Stomach (tissue), 9 donors: Measurements from ENCODE around the gene RAB6A. TPM values are rescaled to one million over a fixed set of nuclear protein-coding genes. Genes with fewer than 3 reads are reported as not detected.
A peak's percentile ranks its signal among the peaks of the same experiment; 100 is the strongest.

Experiments used
- DNase-seq, 2 donors: peaks; one replicate each; pipeline versions ENCODE4 v3.0.0 to v3.0.0-alpha.2; 2013 to 2019
- H3K27ac ChIP-seq, 5 donors: fragments of 200-600 bp in 4 of 5; sonication (generic) in 4 of 5; one replicate each; pipeline ENCODE4 v1.5.1; 2013 to 2019; ENCODE audit warnings: mild to moderate bottlenecking in 1 of 5, moderate library complexity in 1 of 5
- H3K27me3 ChIP-seq, 3 donors: fragments of 200-600 bp; sonication (generic); one replicate each; pipeline ENCODE4 v1.5.1; 2017 to 2019; ENCODE audit warnings: mixed run types in 1 of 3
- H3K36me3 ChIP-seq, 4 donors: fragments of 200-600 bp; sonication (generic); 1 replicate in 3 of 4; 2 replicates in 1 of 4; pipeline ENCODE4 v1.5.1; 2016 to 2019
- H3K4me1 ChIP-seq, 4 donors: fragments of 200-600 bp; sonication (generic); one replicate each; pipeline ENCODE4 v1.5.1; 2016 to 2019
- H3K4me3 ChIP-seq, 4 donors: fragments of 200-600 bp; sonication (generic) in 3 of 4; one replicate each; pipeline ENCODE4 v1.5.1; 2016 to 2019; ENCODE audit warnings: mild to moderate bottlenecking in 1 of 4
- H3K9me3 ChIP-seq, 4 donors: fragments of 200-600 bp; sonication (generic); one replicate each; pipeline ENCODE4 v1.5.1; 2016 to 2019
- CTCF ChIP-seq, 7 experiments: fragments of 450-650 bp in 4 of 7; fragments of 200-600 bp in 3 of 7; sonication (generic) in 3 of 7; IDR thresholded peaks; one replicate each; pipeline ENCODE4 v1.5.1; 2016 to 2019; ENCODE audit warnings: antibody characterized with exemption in 7 of 7, control low read depth in 2 of 7, mild to moderate bottlenecking in 1 of 7
- EP300 ChIP-seq: sonication (generic); formaldehyde crosslinking; IDR thresholded peaks from one replicate; pipeline ENCODE4 v1.6.1; 2017; ENCODE audit warnings: antibody characterized with exemption
- POLR2A ChIP-seq, 4 donors: fragments of 450-650 bp; IDR thresholded peaks; one replicate each; pipeline ENCODE4 v1.6.1; 2016; ENCODE audit warnings: antibody characterized with exemption in 4 of 4, control low read depth in 2 of 4, mild to moderate bottlenecking in 1 of 4, moderate library complexity in 1 of 4
- POLR2AphosphoS5 ChIP-seq, 3 donors: sonication (generic); formaldehyde crosslinking; IDR thresholded peaks; one replicate each; pipeline ENCODE4 v1.6.1; 2016; ENCODE audit warnings: antibody characterized with exemption in 3 of 3
- WGBS, 5 donors: extraction: QIAGEN DNeasy Blood & Tissue Kit in 3 of 5; methylation state at CpG; one replicate each; pipeline versions ENCODE4 v1.1.5 to v1.1.7; 2013 to 2018; 5-methylcytosine and 5-hydroxymethylcytosine counted together
- intact Hi-C: fragments of 100-400 bp; cut with DNase I; formaldehyde crosslinking; loops from one replicate; pipeline ENCODE4 v1.15.1; 2023; ENCODE audit warnings: low total_unique reads
- polyA plus RNA-seq, 3 donors: library from polyadenylated mRNA; stranded (reverse); fragments of 200-250 nt; gene quantifications; one replicate each; pipeline ENCODE4 v1.2.3, GENCODE V29; 2013
- total RNA-seq, 5 donors: library from RNA; depleted of rRNA; stranded (reverse); fragments of >200 nt; gene quantifications; one replicate each; pipeline versions ENCODE4 v1.1.0 to v1.2.3, GENCODE V29; 2014 to 2016
- donor health status: healthy with polysubstance abuse.
- donor health status: Bipolar disorder and iron deficiency.
- donor health status: healthy.

Gene RAB6A
- total and polyA plus RNA-seq, 8 donors = 34.7 to 373 (median 70.8) TPM

- 76 to 93% (median 91%) methylated on average over 3 of the region's 3 CpGs for WGBS, 5 donors
- Histone ChIP-seq H3K27ac (no peak overlapping the region), H3K4me3 (no peak overlapping the region), H3K27me3 (no peaks in the 10 kb centered on the region), H3K36me3 (peaks cover 0 to 20% (median 9%) of the 10 kb centered on the region in 4 donors), H3K9me3 (no peaks in the 10 kb centered on the region), H3K4me1 (peaks cover 0 to 14% (median 6%) of the 10 kb centered on the region in 4 donors)
- intact Hi-C loops = no loop called here
- DNase-seq = peak in 1 of 2 donors; percentile 27
- TF ChIP-seq CTCF (IDR thresholded peaks at IDR 0.05) = peak in 3 of 7 experiments; percentile 6 to 13 (median 10)
- TF ChIP-seq POLR2AphosphoS5 (IDR thresholded peaks at IDR 0.05) = no peak
Observed at GRCh38 chr11:73729594-73730206, 31.2 kb downstream of the RAB6A start.

- Histone ChIP-seq H3K27me3 (no peaks in the 10 kb centered on the region), H3K9me3 (no peaks in the 10 kb centered on the region), H3K4me1 (peaks cover 0 to 12% (median 3%) of the 10 kb centered on the region in 4 donors), H3K4me3 (no peak overlapping the region), H3K36me3 (peaks cover 0 to 20% (median 9%) of the 10 kb centered on the region in 4 donors), H3K27ac (no peak overlapping the region)
- no peak for DNase-seq
- 68 to 82% (median 76%) methylated on average over 2 of the region's 2 CpGs for WGBS, 5 donors
- intact Hi-C loops = no loop called here
- TF ChIP-seq POLR2A (IDR thresholded peaks at IDR 0.05) (no peak), EP300 (no peak), CTCF (IDR thresholded peaks at IDR 0.05) (no peak), POLR2AphosphoS5 (IDR thresholded peaks at IDR 0.05) (no peak)
Observed at GRCh38 chr11:73728000-73728399, 32.9 kb downstream of the RAB6A start.

GRCh38 chr11:73726825-73727224 is 34.0 kb downstream of the RAB6A start:
- no peak for TF ChIP-seq POLR2AphosphoS5 (IDR thresholded peaks at IDR 0.05)
- no peak for TF ChIP-seq POLR2A (IDR thresholded peaks at IDR 0.05)
- TF ChIP-seq EP300 = no peak
- TF ChIP-seq CTCF (IDR thresholded peaks at IDR 0.05) = no peak
- no peaks in the 10 kb centered on the region for H3K27me3 ChIP-seq
- H3K9me3 ChIP-seq = no peaks in the 10 kb centered on the region
- H3K4me3 ChIP-seq = no peak overlapping the region
- H3K4me1 ChIP-seq = peaks cover 0 to 12% (median 3%) of the 10 kb centered on the region in 4 donors
- peaks cover 0 to 20% (median 9%) of the 10 kb centered on the region in 4 donors for H3K36me3 ChIP-seq
- 90 to 97% (median 91%) methylated on average over 2 of the region's 2 CpGs for WGBS, 5 donors
- no peak overlapping the region for H3K27ac ChIP-seq
- DNase-seq = no peak
- intact Hi-C loops = no loop called here

- peaks cover 0 to 36% (median 12%) of the 10 kb centered on the region in 4 donors for H3K4me1 ChIP-seq
- no peak overlapping the region for H3K27ac ChIP-seq
- WGBS, 5 donors = 69 to 78% (median 76%) methylated on average over 3 of the region's 3 CpGs
- no peaks in the 10 kb centered on the region for H3K27me3 ChIP-seq
- H3K9me3 ChIP-seq = no peaks in the 10 kb centered on the region
- DNase-seq = no peak
- intact Hi-C loops = no loop called here
- peaks cover 3 to 63% (median 54%) of the 10 kb centered on the region in 4 donors for H3K36me3 ChIP-seq
- H3K4me3 ChIP-seq = no peak overlapping the region
- TF ChIP-seq CTCF (IDR thresholded peaks at IDR 0.05) (no peak), POLR2AphosphoS5 (IDR thresholded peaks at IDR 0.05) (no peak), EP300 (no peak), POLR2A (IDR thresholded peaks at IDR 0.05) (no peak)
Observed at GRCh38 chr11:73717136-73717535, 43.7 kb downstream of the RAB6A start.
